Ectodermal cell (in vitro differentiated cells): Measurements from ENCODE around the gene GABRG3.

Experiments used
- H3K27ac ChIP-seq: 2 replicates; pipeline ENCODE4 v1.7.0; 2013; ENCODE audit warnings: mild to moderate bottlenecking, low read depth, low read length; ENCODE audit not compliant: insufficient read depth, poor library complexity, severe bottlenecking
- H3K27me3 ChIP-seq: 2 replicates; pipeline ENCODE4 v1.7.0; 2013; ENCODE audit warnings: mild to moderate bottlenecking, low read length; ENCODE audit not compliant: insufficient read depth, control insufficient read depth, poor library complexity, severe bottlenecking
- H3K36me3 ChIP-seq: one replicate; pipeline ENCODE4 v1.7.0; 2013; ENCODE audit warnings: low read length; ENCODE audit not compliant: control insufficient read depth, insufficient read depth
- H3K4me1 ChIP-seq: one replicate; pipeline ENCODE4 v1.7.0; 2013; ENCODE audit warnings: low read length; ENCODE audit not compliant: control insufficient read depth, insufficient read depth
- H3K4me3 ChIP-seq: 2 replicates; pipeline ENCODE4 v1.7.0; 2013; ENCODE audit warnings: low read depth, low read length, control low read depth; ENCODE audit not compliant: insufficient read depth
- H3K9me3 ChIP-seq: 2 replicates; pipeline ENCODE4 v1.7.0; 2013; ENCODE audit warnings: mild to moderate bottlenecking, low read length, moderate library complexity; ENCODE audit not compliant: control insufficient read depth
- WGBS, 2 experiments: methylation state at CpG; one replicate each; pipeline ENCODE4 v1.1.7; 2013; ENCODE audit warnings: missing lambda C conversion rate in 2 of 2; 5-methylcytosine and 5-hydroxymethylcytosine counted together

Gene GABRG3

GRCh38 chr15:27399241-27399640 lies 428.3 kb downstream of the GABRG3 start:
- H3K4me1 ChIP-seq, result no peaks in the 10 kb centered on the region
- no peaks in the 10 kb centered on the region for H3K9me3 ChIP-seq
- no peaks in the 10 kb centered on the region for H3K36me3 ChIP-seq
- no peak overlapping the region for H3K4me3 ChIP-seq
- WGBS, 2 experiments, result 44 to 49% methylated on average over 6 of the region's 6 CpGs
- no peak overlapping the region for H3K27ac ChIP-seq
- no peaks in the 10 kb centered on the region for H3K27me3 ChIP-seq

DNA sequence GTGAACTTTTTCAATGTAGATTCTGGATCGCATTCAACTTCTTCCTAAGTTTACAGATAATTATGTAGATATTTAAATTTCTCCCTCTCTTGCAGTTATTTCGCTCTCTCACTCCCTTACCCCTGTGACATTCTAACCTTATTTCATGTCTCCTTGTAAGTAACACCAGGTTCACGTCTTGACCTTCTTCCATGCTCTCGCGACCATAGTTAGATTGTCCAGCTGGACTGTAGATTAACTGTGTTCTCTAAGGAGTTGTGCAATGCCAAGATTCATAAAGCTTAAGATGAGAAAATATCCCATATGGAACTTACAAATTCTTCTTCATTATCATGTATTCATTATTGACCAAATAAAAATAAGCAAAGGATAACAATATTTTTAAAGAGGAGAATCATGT lies 430.5 kb downstream of the GABRG3 start:
- Histone ChIP-seq H3K4me3 (no peak overlapping the region), H3K9me3 (no peaks in the 10 kb centered on the region), H3K27me3 (no peaks in the 10 kb centered on the region), H3K27ac (no peak overlapping the region), H3K36me3 (no peaks in the 10 kb centered on the region), H3K4me1 (no peaks in the 10 kb centered on the region)
- 95 to 96% methylated on average over 4 to 5 of the region's 5 CpGs for WGBS, 2 experiments

DNA sequence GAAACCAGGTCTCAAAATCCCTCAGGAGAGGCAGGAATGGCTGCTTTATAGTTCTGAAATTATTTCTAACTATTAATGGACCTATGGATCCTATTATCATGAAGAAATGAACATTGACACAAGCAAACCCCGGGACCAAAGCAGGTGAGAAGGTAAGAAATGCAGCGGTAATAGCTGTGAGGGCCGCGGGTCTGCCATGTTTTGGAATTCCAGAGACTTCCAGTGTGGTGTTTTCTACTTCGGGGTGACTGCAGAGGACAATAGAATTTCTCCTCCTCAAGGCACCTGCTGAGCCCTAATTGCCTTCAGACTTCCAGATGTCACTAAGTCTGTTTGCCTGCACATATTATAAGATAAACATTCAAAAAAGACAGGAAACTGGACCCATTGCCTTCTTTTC lies 437.4 kb downstream of the GABRG3 start:
- H3K36me3 ChIP-seq, result no peaks in the 10 kb centered on the region
- H3K27ac ChIP-seq, result no peak overlapping the region
- H3K27me3 ChIP-seq, result no peaks in the 10 kb centered on the region
- no peak overlapping the region for H3K4me3 ChIP-seq
- no peaks in the 10 kb centered on the region for H3K9me3 ChIP-seq
- H3K4me1 ChIP-seq, result peaks cover 4% of the 10 kb centered on the region
- 90 to 95% methylated on average over 5 of the region's 5 CpGs for WGBS, 2 experiments

GRCh38 chr15:27410996-27411605 lies 440.1 kb downstream of the GABRG3 start:
- Histone ChIP-seq H3K9me3 (no peaks in the 10 kb centered on the region), H3K27me3 (no peaks in the 10 kb centered on the region), H3K4me3 (no peak overlapping the region), H3K4me1 (peaks cover 6% of the 10 kb centered on the region), H3K27ac (no peak overlapping the region), H3K36me3 (no peaks in the 10 kb centered on the region)
- WGBS, 2 experiments, result 93% methylated on average over 5 to 6 of the region's 6 CpGs

GRCh38 chr15:27412415-27412814 lies 441.4 kb downstream of the GABRG3 start:
- Histone ChIP-seq H3K4me1 (peaks cover 6% of the 10 kb centered on the region), H3K9me3 (no peaks in the 10 kb centered on the region), H3K36me3 (no peaks in the 10 kb centered on the region), H3K27ac (no peak overlapping the region), H3K4me3 (no peak overlapping the region), H3K27me3 (no peaks in the 10 kb centered on the region)
- 31 to 39% methylated on average over 6 of the region's 6 CpGs for WGBS, 2 experiments

DNA sequence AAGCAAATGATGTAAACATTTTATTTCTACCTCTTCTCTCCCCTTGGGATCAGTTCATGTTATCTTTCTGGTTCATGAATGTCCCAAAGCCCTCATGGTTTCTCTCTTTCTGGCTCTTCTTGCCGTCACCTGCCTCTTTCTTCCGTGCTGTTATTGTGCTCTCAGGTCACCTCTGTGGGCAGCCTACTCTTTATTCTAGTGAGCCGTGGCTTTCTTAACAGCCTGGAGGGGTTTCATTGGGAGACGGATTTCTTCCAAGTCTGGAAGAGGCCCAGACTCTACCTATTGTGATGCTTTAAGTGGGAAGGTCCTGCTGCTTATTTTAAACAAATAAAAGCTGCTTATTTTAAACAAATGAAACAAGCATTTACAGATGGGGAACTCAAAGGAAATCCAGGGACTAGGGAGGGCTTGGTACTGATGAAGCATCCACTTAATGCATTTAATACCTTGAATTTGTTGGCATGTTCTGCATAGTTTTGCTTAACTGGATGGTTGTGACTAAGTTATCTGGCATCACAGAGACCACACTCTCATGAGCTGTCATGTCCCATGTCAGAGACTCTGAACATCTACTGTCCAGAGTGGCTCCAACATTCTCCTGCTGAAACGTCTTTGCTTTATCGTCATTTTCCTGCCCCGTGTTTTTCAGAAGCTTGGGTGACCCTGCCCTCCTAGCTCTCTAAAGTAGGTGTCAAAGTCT lies 443.3 kb downstream of the GABRG3 start:
- H3K9me3 ChIP-seq, result no peaks in the 10 kb centered on the region
- WGBS, 2 experiments, result 47 to 48% methylated on average over 7 of the region's 7 CpGs
- H3K4me1 ChIP-seq, result peaks cover 16% of the 10 kb centered on the region
- H3K27me3 ChIP-seq, result no peaks in the 10 kb centered on the region
- H3K27ac ChIP-seq, result no peak overlapping the region
- H3K36me3 ChIP-seq, result no peaks in the 10 kb centered on the region
- no peak overlapping the region for H3K4me3 ChIP-seq

DNA sequence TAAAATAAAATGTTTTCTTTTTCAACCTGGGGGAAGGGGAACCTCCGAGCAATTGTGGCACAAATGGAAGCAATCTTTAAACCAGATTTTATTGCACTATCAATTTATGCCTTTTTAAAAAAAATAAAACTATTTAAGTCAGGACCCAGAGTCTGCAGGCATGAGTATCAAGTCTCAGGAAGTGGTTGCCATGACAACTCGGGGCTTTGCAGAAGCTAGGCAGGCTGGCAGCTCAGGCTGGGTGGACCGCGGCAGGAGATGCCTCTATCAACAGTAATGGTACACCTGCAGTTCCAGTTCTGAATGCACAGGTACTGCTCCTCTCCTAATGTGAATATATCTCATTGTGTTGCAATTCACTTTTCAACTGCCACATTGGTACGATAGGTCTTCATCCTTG lies 447.7 kb downstream of the GABRG3 start:
- H3K9me3 ChIP-seq, result no peaks in the 10 kb centered on the region
- H3K4me3 ChIP-seq, result no peak overlapping the region
- no peak overlapping the region for H3K27ac ChIP-seq
- 67 to 74% methylated on average over 4 to 5 of the region's 5 CpGs for WGBS, 2 experiments
- no peaks in the 10 kb centered on the region for H3K27me3 ChIP-seq
- no peaks in the 10 kb centered on the region for H3K36me3 ChIP-seq
- peaks cover 10% of the 10 kb centered on the region for H3K4me1 ChIP-seq

GRCh38 chr15:27422997-27423396 lies 452.0 kb downstream of the GABRG3 start:
- H3K4me3 ChIP-seq, result no peak overlapping the region
- no peak overlapping the region for H3K27ac ChIP-seq
- H3K27me3 ChIP-seq, result no peaks in the 10 kb centered on the region
- peaks cover 8% of the 10 kb centered on the region for H3K4me1 ChIP-seq
- H3K9me3 ChIP-seq, result no peaks in the 10 kb centered on the region
- H3K36me3 ChIP-seq, result no peaks in the 10 kb centered on the region

DNA sequence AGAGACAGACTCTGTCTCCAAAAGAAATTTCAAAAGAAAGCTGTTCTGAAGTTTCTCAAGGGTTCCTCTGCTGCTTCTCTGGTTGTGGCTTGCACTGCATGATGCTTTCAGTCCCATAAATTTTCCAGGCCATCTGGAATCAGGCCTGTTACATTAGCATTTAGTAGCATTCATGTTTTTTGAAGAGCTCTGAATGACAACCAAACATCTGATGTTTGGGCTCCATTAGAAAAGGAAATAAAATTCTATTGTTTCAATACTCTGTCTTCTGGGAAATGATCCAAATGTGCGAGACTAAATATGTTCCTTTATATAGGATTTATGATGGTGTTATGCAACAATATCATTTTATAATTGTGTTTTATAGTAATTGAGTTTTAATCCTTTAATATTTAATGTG lies 455.8 kb downstream of the GABRG3 start:
- WGBS, 2 experiments, result 100% methylated on average over 1 of the region's 1 CpG; no CpG with 5 or more reads in 1 of the 2 experiments
- Histone ChIP-seq H3K4me3 (no peak overlapping the region), H3K27ac (no peak overlapping the region), H3K9me3 (no peaks in the 10 kb centered on the region), H3K27me3 (no peaks in the 10 kb centered on the region), H3K4me1 (no peaks in the 10 kb centered on the region), H3K36me3 (no peaks in the 10 kb centered on the region)

GRCh38 chr15:27427276-27427675 lies 456.3 kb downstream of the GABRG3 start:
- 93 to 95% methylated on average over 1 of the region's 1 CpG for WGBS, 2 experiments
- Histone ChIP-seq H3K27ac (no peak overlapping the region), H3K4me3 (no peak overlapping the region), H3K36me3 (no peaks in the 10 kb centered on the region), H3K4me1 (no peaks in the 10 kb centered on the region), H3K27me3 (no peaks in the 10 kb centered on the region), H3K9me3 (no peaks in the 10 kb centered on the region)
